Islet of Langerhans (tissue), 1 donor: Measurements from ENCODE around the gene TMEM184B.

Experiments
- FAIRE-seq: peaks from one replicate; lab custom pipeline; 2011; peaks lifted over from hg19 to GRCh38; lab: Jason Lieb, UNC

TMEM184B gene

GRCh38 chr22:38272373-38273134, at the start of gene TMEM184B:
Gene TMEM184B, minus strand, starts transcription at chr22:38273010. Its CDS starts 25,049 bp downstream, at chr22:38247961.
- FAIRE-seq: no peak

- no peak for FAIRE-seq
These were observed 48.0 kb upstream of the TMEM184B start for GRCh38 chr22:38320605-38321402.

DNA sequence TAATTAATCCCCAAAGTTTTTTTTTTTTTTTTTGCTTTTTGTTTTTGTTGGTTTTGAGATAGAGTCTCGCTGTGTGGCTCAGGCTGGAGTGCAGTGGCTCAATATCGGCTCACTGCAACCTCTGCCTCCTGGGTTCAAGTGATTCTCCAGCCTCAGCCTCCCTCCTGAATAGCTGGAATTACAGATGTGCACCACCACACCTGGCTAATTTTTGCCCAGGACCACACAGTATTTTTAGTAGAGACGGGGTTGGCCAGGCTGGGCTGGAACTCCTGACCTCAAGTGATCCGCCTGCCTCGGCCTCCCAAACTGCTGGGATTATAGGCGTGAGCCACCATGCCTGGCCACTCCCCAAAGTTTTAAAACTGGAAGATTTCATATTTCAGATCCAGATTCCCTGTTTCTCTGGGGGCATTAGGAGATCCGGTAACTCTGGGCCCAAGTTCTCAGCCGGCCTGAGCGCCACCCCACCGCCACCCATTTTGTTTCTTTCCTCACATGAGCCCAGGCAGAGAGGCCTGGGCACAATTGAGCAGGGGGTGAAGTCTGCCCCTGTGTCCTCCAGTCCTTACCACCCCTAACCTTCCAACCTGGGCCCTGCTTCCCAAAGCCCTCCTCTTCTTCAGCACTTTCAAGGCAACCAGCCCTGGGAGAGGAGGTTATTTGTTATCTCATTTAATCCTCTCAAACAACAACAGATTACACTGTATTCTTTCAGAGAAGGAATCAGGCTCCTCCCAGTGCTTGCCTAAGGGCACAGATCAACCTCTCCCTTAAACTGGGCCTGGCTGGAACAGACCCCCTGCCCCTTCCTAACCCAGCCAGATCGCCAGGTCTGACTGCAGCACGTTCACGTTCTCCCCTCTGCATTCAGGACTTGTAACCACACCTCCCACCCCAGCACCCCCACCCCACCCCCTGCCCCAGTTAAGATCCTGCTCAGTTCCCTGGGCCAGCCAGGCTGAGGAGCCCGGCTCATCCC, 46.3 kb upstream of the TMEM184B start:
- FAIRE-seq: no peak

- FAIRE-seq: no peak
These were observed 45.3 kb upstream of the TMEM184B start for GRCh38 chr22:38317995-38318715.

GRCh38 chr22:38317122-38317994, 44.5 kb upstream of the TMEM184B start, which contains the start of gene CSNK1E:
Gene CSNK1E, minus strand, starts transcription at chr22:38317433. Its CDS starts 3,276 bp downstream, at chr22:38314157.
- no peak for FAIRE-seq

- FAIRE-seq: no peak
These were observed 43.7 kb upstream of the TMEM184B start for GRCh38 chr22:38316364-38317121.

- FAIRE-seq: no peak
These were observed 43.1 kb upstream of the TMEM184B start for GRCh38 chr22:38315823-38316363.

DNA sequence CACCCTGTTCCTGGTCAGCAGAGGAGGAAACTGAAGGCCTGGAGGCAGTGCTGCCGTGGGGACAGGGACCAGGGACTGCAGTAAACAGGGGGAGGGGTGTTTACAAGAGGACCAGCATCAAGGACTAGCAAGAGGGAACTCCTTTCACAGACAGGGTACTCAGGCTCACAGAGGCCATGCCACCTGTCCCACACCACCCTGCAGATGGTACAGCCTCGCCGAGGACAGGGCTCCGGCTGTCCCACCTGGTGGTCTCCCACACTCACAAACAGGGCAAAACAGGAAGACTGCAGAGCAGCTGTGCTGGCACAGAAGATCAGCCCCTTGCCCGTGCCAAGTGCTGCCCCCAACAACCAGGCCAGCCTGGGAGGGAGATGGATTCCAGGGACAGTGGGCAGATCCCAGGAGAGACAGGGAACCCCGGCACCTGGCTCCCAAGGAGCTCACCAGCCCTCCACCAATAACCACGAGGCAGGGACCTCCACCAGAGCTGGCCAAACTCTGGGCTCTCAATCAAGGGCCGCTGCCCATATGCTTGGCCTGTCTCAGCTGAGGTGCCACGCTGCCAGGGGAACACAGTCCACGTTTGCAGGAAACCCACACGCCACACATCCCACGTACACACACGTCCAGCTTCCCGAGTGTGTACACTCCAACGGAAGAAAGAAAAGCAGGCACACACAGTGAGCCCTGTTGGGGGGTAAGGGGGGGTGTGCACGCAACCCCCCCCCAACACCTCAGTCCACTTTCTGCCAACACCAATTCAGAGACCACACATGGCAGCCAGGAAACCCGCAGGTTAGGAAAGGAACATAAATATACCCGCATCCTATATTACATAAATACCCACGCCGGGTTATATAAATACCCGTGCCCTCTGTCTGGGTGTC, 42.4 kb upstream of the TMEM184B start:
- FAIRE-seq: no peak

DNA sequence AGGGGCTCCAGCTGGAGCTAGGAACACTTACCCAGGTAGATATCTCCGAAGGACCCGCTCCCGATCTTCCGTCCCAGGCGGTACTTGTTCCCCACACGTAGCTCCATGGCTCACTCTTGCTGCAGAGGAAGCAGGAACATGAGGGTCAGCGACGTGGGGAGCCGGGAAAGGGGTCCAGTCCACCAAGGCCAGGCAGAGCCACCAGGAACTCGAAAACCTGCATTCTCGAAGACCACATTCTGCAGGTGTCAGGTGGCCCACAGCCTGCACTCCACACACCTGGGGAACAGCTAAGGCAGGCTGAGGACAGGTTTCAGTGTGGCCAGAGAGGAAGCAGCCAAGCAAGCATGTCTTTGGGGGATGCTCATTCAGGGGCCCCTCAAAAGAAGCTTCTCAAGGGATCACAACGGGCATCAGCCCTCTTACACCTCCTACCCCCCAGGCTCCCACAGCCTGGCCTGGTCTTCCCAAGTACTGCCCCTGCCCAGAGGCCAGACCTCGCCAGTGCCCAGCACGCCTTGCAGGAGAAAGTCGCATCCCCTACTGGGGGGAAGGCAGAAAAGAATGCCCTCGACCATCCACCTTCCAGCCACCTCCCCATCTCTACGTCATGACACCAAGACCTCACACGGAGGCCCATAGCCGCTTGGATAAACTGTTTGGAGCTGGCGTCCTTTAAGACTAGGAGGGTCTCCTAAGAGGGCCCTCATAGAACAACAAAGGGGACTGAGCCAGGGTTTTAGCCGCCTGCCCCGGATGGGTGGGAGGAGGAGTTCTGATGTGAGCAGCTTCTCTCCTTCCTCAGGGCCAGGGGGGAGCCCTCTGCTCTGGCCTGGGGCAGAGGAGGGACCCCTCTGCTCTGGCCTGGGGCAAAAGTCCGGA, 41.5 kb upstream of the TMEM184B start:
- no peak for FAIRE-seq

- no peak for FAIRE-seq
These were observed 40.7 kb upstream of the TMEM184B start for GRCh38 chr22:38313384-38313955.

DNA sequence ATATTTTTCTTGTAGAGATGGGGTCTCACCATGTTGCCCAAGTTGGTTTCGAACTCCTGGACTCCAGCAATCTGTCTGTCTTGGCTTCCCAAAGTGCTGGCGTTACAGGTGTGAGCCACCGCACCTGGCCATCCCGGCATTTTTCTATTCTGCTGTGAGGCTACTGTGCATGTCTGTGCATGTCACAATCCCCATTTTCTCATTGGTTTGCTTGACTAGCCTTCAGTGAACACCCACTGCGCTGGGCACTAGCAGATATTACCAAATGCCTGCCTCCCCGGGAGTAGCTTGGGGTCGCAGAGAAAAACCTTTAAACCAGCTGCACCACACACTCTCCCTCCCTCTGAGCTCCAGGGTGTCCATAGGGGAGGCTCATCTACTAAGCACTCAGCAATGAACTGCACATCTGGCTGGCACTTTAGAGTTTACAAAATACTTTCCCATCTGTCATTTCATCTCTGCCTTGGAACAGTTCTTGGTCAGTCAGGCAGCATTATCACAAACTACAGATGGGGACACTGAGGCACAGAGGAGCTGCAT, 39.5 kb upstream of the TMEM184B start:
- FAIRE-seq: no peak

GRCh38 chr22:38311323-38311620, 38.5 kb upstream of the TMEM184B start:
- no peak for FAIRE-seq

DNA sequence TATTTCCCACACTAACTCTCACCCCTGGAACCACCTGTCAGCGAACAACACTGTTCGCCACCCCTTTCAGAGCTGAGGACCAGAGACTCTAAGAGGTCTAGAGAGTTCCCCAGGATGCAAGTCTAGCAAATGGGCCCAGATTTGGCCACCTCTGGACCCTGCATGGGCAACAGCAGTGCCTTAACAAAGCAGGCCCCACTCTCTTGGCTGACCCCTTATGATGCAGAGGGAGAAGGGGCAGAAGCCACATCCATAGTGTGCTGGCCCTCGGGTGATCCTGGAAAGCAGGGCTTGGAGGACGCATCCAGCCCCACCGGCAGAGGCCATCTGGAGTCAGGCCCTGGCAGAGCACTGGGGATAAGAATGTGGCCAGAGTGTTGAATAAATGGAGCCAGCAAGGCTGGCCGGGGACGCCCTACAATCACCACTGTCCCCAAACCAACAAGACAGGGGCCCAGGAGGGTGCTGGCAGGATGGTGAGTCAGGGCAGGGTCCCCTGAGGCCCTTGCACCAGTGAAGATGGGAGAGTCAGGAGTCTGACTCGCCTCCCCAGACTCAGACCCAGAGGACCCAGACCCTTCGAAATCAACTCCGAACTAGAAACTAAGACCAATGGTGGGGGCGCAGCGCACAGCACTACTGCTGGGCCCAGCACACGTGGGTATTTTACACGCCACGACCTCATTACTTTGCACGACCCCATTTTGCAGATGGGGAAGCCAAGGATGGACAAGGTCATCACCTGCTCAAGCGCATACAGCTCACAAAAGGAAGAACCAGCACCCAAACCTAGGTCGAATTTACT, 37.9 kb upstream of the TMEM184B start:
- FAIRE-seq: no peak

- no peak for FAIRE-seq
These were observed 37.1 kb upstream of the TMEM184B start for GRCh38 chr22:38309614-38310517.
